HPDE6-E6E7 (cell line): Measurements from ENCODE around the gene CSH2.

Source experiments
- DNase-seq: peaks from one replicate; pipeline ENCODE4 v3.0.0; 2011; ENCODE audit warnings: missing footprints; ENCODE audit errors: extremely low spot score

CSH2 gene

DNA sequence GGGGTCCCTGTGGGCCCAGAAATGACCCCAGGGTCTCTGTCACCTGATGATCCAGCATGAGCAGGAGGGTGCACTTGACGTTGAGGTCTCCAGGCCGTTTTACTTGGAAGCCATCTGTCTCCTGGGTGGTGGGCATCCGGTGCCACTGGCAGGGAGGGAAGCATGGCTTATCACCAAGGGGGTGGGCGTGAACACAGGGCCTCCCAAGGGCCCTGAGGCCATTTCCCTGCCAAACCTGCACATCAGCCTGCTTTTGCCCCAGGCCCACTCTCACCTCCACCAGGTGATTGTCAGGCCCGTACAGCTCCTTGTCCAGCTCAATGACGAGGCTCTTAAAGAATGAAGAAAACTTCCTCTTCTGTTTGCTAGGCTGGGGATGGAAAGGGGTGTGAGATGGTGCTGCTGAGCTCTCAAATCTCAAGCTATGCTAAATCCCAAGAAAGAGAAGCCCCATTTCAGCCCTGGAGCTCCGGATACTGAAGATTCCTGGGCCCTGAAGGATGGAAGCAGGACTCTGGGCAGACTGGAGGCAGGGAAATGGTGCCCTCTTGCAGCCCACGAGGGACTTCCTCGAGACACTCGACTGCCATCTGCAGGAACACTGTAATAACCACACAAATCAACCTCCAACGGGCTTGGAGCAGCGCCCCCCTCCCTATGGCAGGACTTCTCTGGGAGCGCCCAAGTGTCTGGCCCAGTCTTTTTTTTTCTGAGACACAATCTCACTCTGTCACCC lies 38.9 kb downstream of the CSH2 start:
- DNase-seq: peak; percentile 63

DNA sequence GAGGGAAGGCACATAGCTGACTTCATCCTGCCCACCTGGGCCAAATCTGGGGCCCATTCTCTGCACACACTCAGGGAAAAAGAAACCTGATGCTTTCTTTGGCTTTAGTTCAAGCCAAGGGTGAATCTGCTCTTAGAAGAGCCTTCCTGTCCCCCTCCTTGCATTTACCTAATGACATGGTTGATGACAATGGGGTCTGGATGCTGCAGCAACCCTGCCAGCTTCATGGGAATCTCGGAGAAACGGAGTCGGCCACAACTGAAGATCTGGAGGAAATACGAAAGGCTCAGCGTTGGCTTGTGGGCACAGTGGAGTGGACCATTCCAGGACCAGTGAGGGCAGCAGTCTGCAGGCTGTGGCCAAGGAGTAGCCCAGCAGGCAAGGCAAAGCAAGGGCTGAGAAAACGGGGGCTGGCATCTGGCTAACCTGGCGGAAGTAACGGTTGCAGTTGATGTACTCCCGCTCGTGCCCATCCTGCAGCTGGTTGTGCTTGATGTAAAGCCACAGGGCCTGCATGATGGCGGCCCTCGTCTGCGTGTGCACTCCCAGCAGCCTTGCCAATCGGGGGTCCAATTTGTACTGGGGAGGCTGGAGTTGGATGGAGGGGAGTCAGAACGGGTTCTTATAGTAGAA lies 39.6 kb downstream of the CSH2 start:
- no peak for DNase-seq

- DNase-seq: no peak
These were observed 40.3 kb downstream of the CSH2 start for GRCh38 chr17:63833026-63833740.

- no peak for DNase-seq
These were observed 41.0 kb downstream of the CSH2 start for GRCh38 chr17:63832455-63832854.

DNA sequence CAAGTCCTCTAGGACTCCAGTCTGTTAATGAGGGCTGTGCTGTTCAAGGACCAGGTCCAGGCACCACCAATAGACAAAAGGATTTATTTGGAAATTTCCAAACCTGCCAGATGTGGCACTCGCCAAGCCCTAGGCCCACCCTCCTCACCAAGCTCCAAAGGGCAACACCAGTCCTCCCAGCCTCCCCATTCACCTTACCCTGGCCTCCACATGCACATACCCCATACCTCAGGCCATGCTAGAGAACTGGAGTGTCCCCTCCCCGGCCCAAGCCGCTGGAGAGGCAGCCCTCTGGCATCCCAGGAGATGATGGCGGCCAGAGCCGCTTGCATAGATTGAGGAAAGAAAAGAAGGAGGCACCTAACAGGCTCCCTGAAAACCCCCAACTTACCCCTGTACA lies 41.5 kb downstream of the CSH2 start:
- no peak for DNase-seq

DNA sequence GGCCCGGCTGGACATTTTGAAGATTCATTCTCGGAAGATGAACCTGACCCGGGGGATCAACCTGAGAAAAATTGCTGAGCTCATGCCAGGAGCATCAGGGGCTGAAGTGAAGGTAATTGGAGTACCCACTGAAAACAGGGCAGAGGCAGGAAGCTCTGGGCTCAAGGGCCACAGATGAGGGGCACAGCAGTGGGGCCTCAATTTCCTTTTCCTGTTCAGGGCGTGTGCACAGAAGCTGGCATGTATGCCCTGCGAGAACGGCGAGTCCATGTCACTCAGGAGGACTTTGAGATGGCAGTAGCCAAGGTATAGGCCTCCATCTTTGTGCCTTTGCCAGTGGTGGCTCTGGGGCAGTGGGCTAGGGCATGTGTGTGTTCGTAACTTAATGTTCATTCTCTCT lies 42.0 kb downstream of the CSH2 start:
- DNase-seq: no peak

DNA sequence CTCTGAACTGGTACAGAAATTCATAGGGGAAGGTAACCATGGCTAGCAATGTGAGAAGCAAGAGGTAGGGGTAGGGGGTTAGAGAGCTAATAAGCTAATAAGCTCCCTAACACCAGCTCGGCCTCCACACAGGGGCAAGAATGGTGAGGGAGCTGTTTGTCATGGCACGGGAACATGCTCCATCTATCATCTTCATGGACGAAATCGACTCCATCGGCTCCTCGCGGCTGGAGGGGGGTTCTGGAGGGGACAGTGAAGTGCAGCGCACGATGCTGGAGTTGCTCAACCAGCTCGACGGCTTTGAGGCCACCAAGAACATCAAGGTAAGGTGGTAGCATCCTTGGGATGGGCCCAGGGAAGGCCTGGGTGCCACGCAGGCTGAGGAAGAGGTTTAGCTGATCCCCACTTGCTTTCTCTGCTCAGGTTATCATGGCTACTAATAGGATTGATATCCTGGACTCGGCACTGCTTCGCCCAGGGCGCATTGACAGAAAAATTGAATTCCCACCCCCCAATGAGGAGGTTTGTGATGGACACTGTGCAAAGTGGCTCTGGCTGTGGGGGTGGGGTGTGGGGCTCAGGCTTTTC lies 42.5 kb downstream of the CSH2 start:
- no peak for DNase-seq

DNA sequence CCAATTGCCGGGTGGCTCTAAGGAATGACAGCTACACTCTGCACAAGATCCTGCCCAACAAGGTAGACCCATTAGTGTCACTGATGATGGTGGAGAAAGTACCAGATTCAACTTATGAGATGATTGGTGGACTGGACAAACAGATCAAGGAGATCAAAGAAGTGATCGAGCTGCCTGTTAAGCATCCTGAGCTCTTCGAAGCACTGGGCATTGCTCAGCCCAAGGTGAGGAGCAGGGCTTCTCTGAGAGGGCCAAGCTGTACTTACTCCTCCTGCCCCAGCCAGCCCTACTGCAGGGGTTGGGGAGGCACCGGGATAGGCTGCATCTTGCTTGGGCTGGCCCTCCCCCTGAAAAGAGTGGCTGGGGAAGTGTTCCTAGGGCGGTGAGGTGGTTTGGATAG lies 43.2 kb downstream of the CSH2 start:
- DNase-seq: no peak

- no peak for DNase-seq
These were observed 44.5 kb downstream of the CSH2 start for GRCh38 chr17:63828936-63829335.

GRCh38 chr17:63827801-63828221 lies 45.7 kb downstream of the CSH2 start:
- no peak for DNase-seq

DNA sequence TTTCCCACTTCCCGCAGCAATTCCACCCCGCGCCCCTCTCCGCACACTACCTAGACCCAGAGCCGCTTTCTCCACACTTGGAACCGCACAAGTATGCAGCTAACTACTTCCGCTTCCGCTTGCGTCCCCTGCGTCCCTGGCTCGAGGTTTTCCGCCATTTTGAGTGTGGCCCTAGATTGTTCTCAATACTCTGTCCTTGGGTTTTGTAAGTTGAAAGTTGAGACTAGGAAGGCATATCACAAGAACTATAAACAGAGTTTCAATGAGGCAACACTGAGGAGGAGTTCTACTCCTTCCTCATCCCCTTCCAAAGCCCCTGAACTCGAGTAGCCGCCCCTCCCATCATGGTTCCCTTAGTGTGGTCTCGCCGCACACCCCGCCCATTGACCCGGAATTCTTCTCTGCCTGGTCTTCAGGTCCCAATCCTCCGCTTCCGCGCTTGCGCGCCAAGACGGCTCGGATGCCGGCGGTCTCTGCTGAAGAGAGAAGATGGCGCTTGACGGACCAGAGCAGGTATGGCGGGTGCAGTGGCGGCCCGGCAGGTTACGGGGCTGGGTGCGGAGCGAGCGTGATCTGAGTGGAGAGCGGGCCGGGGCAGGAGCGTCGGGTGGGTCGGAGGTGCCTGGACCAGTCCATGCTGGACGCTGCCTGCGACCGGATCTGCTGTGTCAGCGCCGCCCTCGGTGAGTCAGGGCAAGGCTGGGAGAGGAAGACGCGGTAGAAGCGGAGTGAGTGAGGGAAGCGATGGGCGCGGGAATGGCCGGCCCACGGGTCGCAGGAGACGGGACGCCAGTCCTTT lies 46.3 kb downstream of the CSH2 start, which contains the start of the genes FTSJ3 and PSMC5:
FTSJ3 (minus strand) TSS at position 662 of the 799 bp plus-strand sequence. CDS start 761 bp downstream, outside the sequence.
PSMC5 (plus strand) TSS at position 430 of the 799 bp plus-strand sequence; CDS start at position 490, 60 bp downstream.
- DNase-seq: peak; percentile 98

- DNase-seq: peak; percentile 20
These were observed 46.9 kb downstream of the CSH2 start for GRCh38 chr17:63826468-63827001.

- no peak for DNase-seq
These were observed 49.1 kb downstream of the CSH2 start for GRCh38 chr17:63824362-63824761.

- DNase-seq: no peak
These were observed 49.7 kb downstream of the CSH2 start for GRCh38 chr17:63823659-63824331.

- no peak for DNase-seq
These were observed 50.9 kb downstream of the CSH2 start for GRCh38 chr17:63822537-63822936.
